H1 (cell line): ENCODE measurements around the gene MYOM3. TPM values are rescaled to one million over a fixed set of nuclear protein-coding genes. Genes with fewer than 3 reads are reported as not detected.
A peak's percentile ranks its signal among the peaks of the same experiment; 100 is the strongest.

Source experiments
- CTCF ChIA-PET: fragments of 300-600 bp; sonication (Branson Sonifier 250); formaldehyde crosslinking; loops from one replicate; lab custom pipeline; 2021; ENCODE audit not compliant: partially characterized antibody; lab: Charles Lee
- POLR2A ChIA-PET: fragments of 300-600 bp; sonication (Branson Sonifier 250); formaldehyde crosslinking; loops from one replicate; lab custom pipeline; 2021; ENCODE audit warnings: inconsistent platforms; ENCODE audit not compliant: partially characterized antibody; lab: Charles Lee
- DNase-seq, 2 experiments: peaks; one replicate each; pipeline versions ENCODE4 v3.0.0 to v3.0.0-alpha.2; 2010 to 2022; ENCODE audit warnings: low spot score in 2 of 2, low read depth in 1 of 2, mixed read lengths in 1 of 2
- FAIRE-seq: peaks from 2 replicates; lab custom pipeline; 2011; peaks lifted over from hg19 to GRCh38; lab: Jason Lieb, UNC
- H2AFZ ChIP-seq: 2 replicates; pipeline ENCODE4 v1.8.1; 2012; ENCODE audit warnings: low read length, inconsistent platforms
- H2AK5ac ChIP-seq: 2 replicates; pipeline ENCODE4 v1.6.1; 2013; ENCODE audit warnings: low read depth, low read length
- H2BK120ac ChIP-seq: replicated peaks from 2 replicates; pipeline ENCODE3; 2013; ENCODE audit warnings: low read depth, low read length, inconsistent platforms
- H2BK12ac ChIP-seq: 2 replicates; pipeline ENCODE4 v1.6.1; 2013; ENCODE audit warnings: low read depth, low read length
- H2BK15ac ChIP-seq: 2 replicates; pipeline ENCODE4 v1.6.1; 2013; ENCODE audit warnings: low read length
- H2BK20ac ChIP-seq: 2 replicates; pipeline ENCODE4 v1.6.1; 2013; ENCODE audit warnings: low read length
- H2BK5ac ChIP-seq: 2 replicates; pipeline ENCODE4 v1.6.1; 2013; ENCODE audit warnings: low read depth, low read length
- H3K14ac ChIP-seq: 2 replicates; pipeline ENCODE4 v1.6.1; 2013; ENCODE audit warnings: inconsistent platforms; ENCODE audit not compliant: insufficient read length
- H3K18ac ChIP-seq: 2 replicates; pipeline ENCODE4 v1.6.1; 2013; ENCODE audit warnings: low read length; ENCODE audit errors: extremely low read depth
- H3K23ac ChIP-seq: 2 replicates; pipeline ENCODE4 v1.6.1; 2013; ENCODE audit warnings: inconsistent platforms; ENCODE audit not compliant: insufficient read length
- H3K23me2 ChIP-seq: 2 replicates; pipeline ENCODE4 v1.6.1; 2013; ENCODE audit warnings: low read depth, low read length
- H3K27ac ChIP-seq: 2 replicates; pipeline ENCODE4 v1.6.1; 2011; ENCODE audit warnings: low read depth, low read length, inconsistent platforms
- H3K27me3 ChIP-seq, 4 experiments: replicated peaks in 1 of 4; 1 replicate in 1 of 4; 2 replicates in 3 of 4; pipeline versions ENCODE4 v1.6.1 to v1.8.1; 2011 to 2013; ENCODE audit warnings: low read length in 3 of 4, mild to moderate bottlenecking in 3 of 4, inconsistent platforms in 2 of 4, mixed read lengths in 2 of 4, moderate library complexity in 1 of 4; ENCODE audit not compliant: control insufficient read depth in 3 of 4, insufficient read depth in 3 of 4; ENCODE audit errors: extremely low read depth in 1 of 4
- H3K36me3 ChIP-seq, 4 experiments: 2 replicates each; pipeline versions ENCODE4 v1.6.1 to v1.8.1; 2011 to 2013; ENCODE audit warnings: mild to moderate bottlenecking in 4 of 4, low read length in 3 of 4, moderate library complexity in 2 of 4, control low read depth in 1 of 4, inconsistent platforms in 1 of 4; ENCODE audit not compliant: insufficient read depth in 4 of 4, control insufficient read depth in 2 of 4
- H3K4ac ChIP-seq: replicated peaks from 2 replicates; pipeline ENCODE3; 2013; ENCODE audit warnings: low read length, low read depth, mixed read lengths, inconsistent platforms; ENCODE audit not compliant: insufficient read length
- H3K4me1 ChIP-seq, 4 experiments: replicated peaks in 1 of 4; 1 replicate in 1 of 4; 2 replicates in 3 of 4; pipeline versions ENCODE4 v1.6.1 to v1.8.1; 2011 to 2013; ENCODE audit warnings: low read length in 3 of 4, inconsistent platforms in 2 of 4, mixed read lengths in 1 of 4; ENCODE audit not compliant: insufficient read depth in 4 of 4, control insufficient read depth in 3 of 4
- H3K4me2 ChIP-seq, 2 experiments: 2 replicates each; pipeline versions ENCODE4 v1.6.1 to v1.8.1; 2011 to 2013; ENCODE audit warnings: low read depth in 2 of 2, low read length in 2 of 2, control low read depth in 1 of 2, inconsistent platforms in 1 of 2, mild to moderate bottlenecking in 1 of 2; ENCODE audit not compliant: insufficient read depth in 1 of 2
- H3K4me3 ChIP-seq, 4 experiments: fragments of 200-600, 300-600 bp in 1 of 4; sonication (generic), shearing (Covaris generic), sonication (Bioruptor Twin) in 1 of 4; 2 replicates each; pipeline versions ENCODE4 v1.5.1 to v1.8.1; 2011 to 2016; ENCODE audit warnings: low read length in 4 of 4, low read depth in 3 of 4, control low read depth in 2 of 4, inconsistent platforms in 2 of 4, mild to moderate bottlenecking in 2 of 4, mixed read lengths in 1 of 4, moderate library complexity in 1 of 4; ENCODE audit not compliant: insufficient read depth in 2 of 4; ENCODE audit errors: extremely low read depth in 1 of 4
- H3K56ac ChIP-seq: replicated peaks from 2 replicates; pipeline ENCODE3; 2013; ENCODE audit warnings: low read depth, mild to moderate bottlenecking, mixed read lengths, low read length, inconsistent platforms; ENCODE audit not compliant: insufficient read length
- H3K79me1 ChIP-seq: 2 replicates; pipeline ENCODE4 v1.6.1; 2013; ENCODE audit warnings: low read depth, low read length, control low read depth
- H3K79me2 ChIP-seq, 2 experiments: 2 replicates each; pipeline versions ENCODE4 v1.6.1 to v1.8.1; 2012 to 2013; ENCODE audit warnings: low read length in 2 of 2, mild to moderate bottlenecking in 2 of 2, inconsistent platforms in 1 of 2; ENCODE audit not compliant: insufficient read depth in 2 of 2, control insufficient read depth in 1 of 2
- H3K9ac ChIP-seq, 4 experiments: replicated peaks in 1 of 4; 1 replicate in 1 of 4; 2 replicates in 3 of 4; pipeline versions ENCODE4 v1.6.1 to v1.8.1; 2011 to 2013; ENCODE audit warnings: low read depth in 3 of 4, low read length in 3 of 4, control low read depth in 2 of 4, mild to moderate bottlenecking in 2 of 4, moderate library complexity in 2 of 4, inconsistent platforms in 1 of 4; ENCODE audit errors: extremely low read depth in 1 of 4
- H3K9me3 ChIP-seq, 2 experiments: 2 replicates each; pipeline versions ENCODE4 v1.6.1 to v1.8.1; 2012 to 2013; ENCODE audit warnings: mild to moderate bottlenecking in 2 of 2, moderate library complexity in 2 of 2, control low read depth in 1 of 2, inconsistent platforms in 1 of 2, low read depth in 1 of 2, low read length in 1 of 2, mixed read lengths in 1 of 2; ENCODE audit not compliant: insufficient read depth in 2 of 2
- H4K20me1 ChIP-seq, 2 experiments: replicated peaks in 1 of 2; 2 replicates each; pipeline versions ENCODE3 to v1.8.1; 2011 to 2013; ENCODE audit warnings: inconsistent platforms in 2 of 2, low read length in 2 of 2, mild to moderate bottlenecking in 1 of 2; ENCODE audit not compliant: insufficient read depth in 2 of 2, control insufficient read depth in 1 of 2
- H4K5ac ChIP-seq: 2 replicates; pipeline ENCODE4 v1.6.1; 2013; ENCODE audit warnings: low read length, low read depth, mixed read lengths, inconsistent platforms; ENCODE audit not compliant: insufficient read length
- H4K8ac ChIP-seq: 2 replicates; pipeline ENCODE4 v1.8.0; 2013; ENCODE audit warnings: mild to moderate bottlenecking, moderate library complexity, low read length, inconsistent platforms; ENCODE audit not compliant: insufficient read depth; ENCODE audit errors: extremely low read depth
- H4K91ac ChIP-seq: replicated peaks from 2 replicates; pipeline ENCODE3; 2013; ENCODE audit warnings: low read length, mixed read lengths, inconsistent platforms; ENCODE audit not compliant: insufficient read length
- ATF3 ChIP-seq: IDR thresholded peaks from 2 replicates; pipeline ENCODE4 v1.6.1; 2011; ENCODE audit warnings: low read depth, mild to moderate bottlenecking, low read length; ENCODE audit not compliant: insufficient read depth
- BCL11A ChIP-seq, 2 experiments: IDR thresholded peaks; one replicate each; pipeline ENCODE4 v1.6.1; 2011; ENCODE audit warnings: low read depth in 2 of 2, low read length in 2 of 2, mild to moderate bottlenecking in 2 of 2
- CHD1 ChIP-seq: IDR thresholded peaks from 2 replicates; pipeline ENCODE4 v1.6.1; 2012; ENCODE audit warnings: low read depth, low read length, improper control_type of control experiment
- EP300 ChIP-seq, 2 experiments: IDR thresholded peaks; 1 replicate in 1 of 2; 2 replicates in 1 of 2; pipeline ENCODE4 v1.6.1; 2011 to 2012; ENCODE audit warnings: low read depth in 2 of 2, low read length in 2 of 2, mild to moderate bottlenecking in 2 of 2, borderline replicate concordance in 1 of 2, inconsistent platforms in 1 of 2, moderate library complexity in 1 of 2
- MAFK ChIP-seq: IDR thresholded peaks from 2 replicates; pipeline ENCODE4 v1.6.1; 2012; ENCODE audit warnings: low read depth, mild to moderate bottlenecking, improper control_type of control experiment, low read length
- SP2 ChIP-seq: IDR thresholded peaks from 2 replicates; pipeline ENCODE4 v1.6.1; 2012; ENCODE audit warnings: mild to moderate bottlenecking, low read length, inconsistent platforms
- ZNF274 ChIP-seq: IDR thresholded peaks from 2 replicates; pipeline ENCODE4 v1.7.0; 2012; ENCODE audit warnings: low read length, borderline replicate concordance; ENCODE audit errors: extremely low read depth
- WGBS, 2 experiments: shearing (Covaris generic) in 1 of 2; methylation state at CpG; one replicate each; pipeline versions ENCODE4 v1.1.6 to v1.1.7; 2013 to 2015; ENCODE audit warnings: low lambda C conversion rate in 2 of 2, mixed read lengths in 2 of 2, inconsistent platforms in 1 of 2, low coverage in 1 of 2, missing lambda C conversion rate in 1 of 2; ENCODE audit not compliant: insufficient replicate concordance in 2 of 2, insufficient coverage in 1 of 2, insufficient read length in 1 of 2; ENCODE audit errors: extremely low coverage in 1 of 2, missing lambda C conversion rate in 1 of 2; 5-methylcytosine and 5-hydroxymethylcytosine counted together
- polyA plus RNA-seq, 7 experiments: library from polyadenylated mRNA; depleted of rRNA in 3 of 7; stranded (reverse) in 5 of 7; unstranded in 2 of 7; fragments of >200 nt in 5 of 7; fragments of 200-250 nt in 2 of 7; gene quantifications; 1 replicate in 5 of 7; 2 replicates in 1 of 7; 4 replicates in 1 of 7; pipeline versions ENCODE4 v1.2.1 to v1.2.3, GENCODE V29; 2011 to 2013; ENCODE audit warnings: missing spikeins in 2 of 7, mixed read lengths in 2 of 7
- total RNA-seq: library from RNA; stranded (reverse); fragmentation: NEBNext Ultra II Directional; extraction: Animal tissue kit (Norgen Biotek cat#: 25700); gene quantifications from 2 replicates; pipeline ENCODE4 v1.2.1, GENCODE V29; 2021
- TF ChIP-seq, protein P1 (sequence below): IDR thresholded peaks from 2 replicates; pipeline ENCODE4 v1.6.1; 2012; ENCODE audit warnings: inconsistent platforms

MYOM3 gene
- total and polyA plus RNA-seq, 2 of the 8 experiments (the other 6 are each of a cell fraction or from before 2014, with no cell fraction given) = 0.08 to 0.09 TPM

GRCh38 chr1:24119859-24120756 is 8.2 kb upstream of the MYOM3 start:
- no peaks in the 10 kb centered on the region for H3K79me2 ChIP-seq
- H3K23ac ChIP-seq = no peak overlapping the region
- CTCF ChIA-PET = interaction anchor here (0.9 to 2.1 kb wide), 5 partner anchors 27 to 264 kb away, joined by 3 to 8 read pairs (median 4); no protein-coding TSS in a partner anchor
- no peak overlapping the region for H3K14ac ChIP-seq
- H3K36me3 ChIP-seq = no peaks in the 10 kb centered on the region
- H2BK20ac ChIP-seq = 0 out of 2 replicates have a peak overlapping the region, but pooled peaks have one; percentile 13
- no peak for DNase-seq
- H4K5ac ChIP-seq = no peak overlapping the region
- no peak overlapping the region for H4K91ac ChIP-seq
- no peaks in the 10 kb centered on the region for H3K23me2 ChIP-seq
- H3K27ac ChIP-seq = no peak overlapping the region
- no peaks in the 10 kb centered on the region for H3K79me1 ChIP-seq
- 86% methylated on average over 17 of the region's 17 CpGs; no CpG with 5 or more reads in 1 of the 2 experiments for WGBS, 2 experiments
- no peaks in the 10 kb centered on the region for H3K9me3 ChIP-seq
- no peak overlapping the region for H3K4me3 ChIP-seq
- no peak overlapping the region; the same call in 1 of the 2 replicates for H3K18ac ChIP-seq
- no peak overlapping the region for H2BK120ac ChIP-seq
- no peak overlapping the region for H3K56ac ChIP-seq
- POLR2A ChIA-PET = interaction anchor here (0.8 to 2.4 kb wide), 3 partner anchors 16 to 31 kb away, joined by 3 to 9 read pairs (median 5); no protein-coding TSS in a partner anchor
- FAIRE-seq = no peak
- 0 out of 2 replicates have a peak overlapping the region, but pooled peaks have one; percentile 39 for H2AK5ac ChIP-seq
- H3K4ac ChIP-seq = no peak overlapping the region
- peak overlapping the region; percentile 53; the same call in 1 of the 2 replicates for H4K8ac ChIP-seq
- H2BK15ac ChIP-seq = peak overlapping the region; percentile 88; the same call in 1 of the 2 replicates
- peak overlapping the region; percentile 44; the same call in 1 of the 2 replicates for H2BK5ac ChIP-seq
- H2AFZ ChIP-seq = no peak overlapping the region; the same call in 1 of the 2 replicates
- no peaks in the 10 kb centered on the region for H3K27me3 ChIP-seq
- no peak overlapping the region for H3K4me2 ChIP-seq
- H3K9ac ChIP-seq = no peak overlapping the region
- peaks cover 0 to 2% (median under 1%) of the 10 kb centered on the region in 4 experiments; a peak in 5 of 7 replicates for H3K4me1 ChIP-seq
- H4K20me1 ChIP-seq = no peaks in the 10 kb centered on the region
- 0 out of 2 replicates have a peak overlapping the region, but pooled peaks have one; percentile 17 for H2BK12ac ChIP-seq
- no peak for TF ChIP-seq CHD1
- TF ChIP-seq MAFK = no peak
- TF ChIP-seq SP2 = no peak
- TF ChIP-seq ZNF274 = no peak
- TF ChIP-seq, protein P1, sequence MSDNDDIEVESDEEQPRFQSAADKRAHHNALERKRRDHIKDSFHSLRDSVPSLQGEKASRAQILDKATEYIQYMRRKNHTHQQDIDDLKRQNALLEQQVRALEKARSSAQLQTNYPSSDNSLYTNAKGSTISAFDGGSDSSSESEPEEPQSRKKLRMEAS = no peak
- no peak for TF ChIP-seq EP300 (IDR thresholded peaks at IDR 0.05; ENCODE audit: borderline replicate concordance in 1 of 2, low read depth in 2 of 2, low read length in 2 of 2)
- TF ChIP-seq ATF3 = no peak
- TF ChIP-seq BCL11A (IDR thresholded peaks at IDR 0.05; ENCODE audit: low read depth in 2 of 2, low read length in 2 of 2) = no peak
